Measurements from ENCODE around the gene POU2F2. TPM values are rescaled to one million over a fixed set of nuclear protein-coding genes. Genes with fewer than 3 reads are reported as not detected.

Gene POU2F2
- total RNA-seq, 1 experiment from 2014 or later = 2.9 TPM

DNA sequence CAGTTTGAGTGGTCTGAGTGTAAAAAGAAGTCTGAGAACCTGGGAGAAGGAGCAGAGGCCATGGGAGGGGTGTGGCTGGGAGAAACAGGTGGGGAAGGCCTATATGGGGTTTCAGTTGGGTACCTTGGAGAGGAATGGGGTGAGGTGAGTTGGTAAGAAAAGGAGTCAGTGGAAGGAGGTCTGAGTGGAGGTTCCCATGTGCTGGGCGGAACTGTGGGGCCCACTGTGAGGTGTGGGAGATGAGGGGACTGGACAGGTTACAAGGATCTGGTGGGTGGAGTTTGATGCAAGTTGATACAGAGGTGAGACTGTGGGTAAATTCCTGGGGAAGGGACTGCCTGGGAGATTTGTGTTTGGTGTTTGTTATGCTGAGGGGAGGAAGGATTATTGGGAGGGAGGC is 54.2 kb downstream of the POU2F2 start:
- no peak for DNase-seq
- no peak overlapping the region for H3K27ac ChIP-seq
- peaks cover 6% of the 10 kb centered on the region; the same call in 1 of the 2 replicates for H3K36me3 ChIP-seq (ENCODE audit: low read depth)

DNA sequence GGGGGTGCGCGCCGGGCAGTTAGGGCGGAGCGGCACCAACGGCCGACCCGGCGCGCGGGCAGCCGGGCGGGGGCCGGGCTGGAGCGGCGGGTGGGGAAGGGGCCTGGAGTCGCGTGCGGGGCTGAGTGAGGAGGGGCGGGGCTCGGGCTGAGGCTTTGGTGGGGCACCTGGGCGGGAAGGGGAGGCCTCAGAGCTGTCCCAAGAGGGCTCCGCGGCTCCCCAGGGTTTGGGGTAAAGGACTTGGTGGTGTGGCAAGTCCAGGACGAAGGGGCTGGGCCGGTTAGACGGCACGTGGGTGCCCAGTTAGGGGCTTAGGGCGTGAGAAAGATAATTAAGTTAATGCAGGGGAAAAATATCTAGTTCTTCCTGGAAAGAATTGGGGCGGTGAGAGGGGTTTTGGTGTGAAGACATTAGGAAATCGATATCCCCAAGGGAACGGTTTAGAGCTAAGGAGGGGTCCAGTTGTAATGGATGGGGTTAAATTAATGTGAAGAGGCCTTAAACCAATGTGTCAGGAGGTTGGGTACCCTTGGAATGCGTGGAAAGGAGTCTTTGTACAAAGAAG is 55.8 kb downstream of the POU2F2 start:
- Histone ChIP-seq H3K27me3 (ENCODE audit: insufficient read depth, low read depth) (no peaks in the 10 kb centered on the region), H3K9me3 (ENCODE audit: insufficient read depth, low read depth) (no peaks in the 10 kb centered on the region), H4K20me1 (ENCODE audit: insufficient read depth) (peaks cover 44% of the 10 kb centered on the region), H3K9me2 (ENCODE audit: insufficient read depth) (no peaks in the 10 kb centered on the region), H2AFZ (peak overlapping the region; percentile 71; the same call in 1 of the 2 replicates), H3K4me2 (peak overlapping the region; percentile 97), H3K4me1 (replicated peaks; ENCODE audit: insufficient read depth) (peaks cover 25% of the 10 kb centered on the region), H3K36me3 (ENCODE audit: low read depth) (peaks cover 5% of the 10 kb centered on the region; the same call in 1 of the 2 replicates), H3K79me2 (ENCODE audit: low read depth) (peaks cover 58% of the 10 kb centered on the region), H3K27ac (no peak overlapping the region), H3K4me3 (peak overlapping the region; percentile 90), H3F3A (ENCODE audit: insufficient read depth, low read depth) (peaks cover 16% of the 10 kb centered on the region; the same call in 1 of the 2 replicates)
- ChIA-PET POLR2A (ENCODE audit: unreplicated experiment) (interaction anchor here (0.5 to 1.0 kb wide), 10 partner anchors 25 to 483 kb away, joined by 3 to 34 read pairs (median 6); partner anchors contain the start of gene RABAC1), CTCF (interaction anchor here (0.6 kb wide), 1 partner anchor 52 kb away, joined by 3 read pairs; no protein-coding TSS in a partner anchor)
- TF ChIP-seq, protein P1, sequence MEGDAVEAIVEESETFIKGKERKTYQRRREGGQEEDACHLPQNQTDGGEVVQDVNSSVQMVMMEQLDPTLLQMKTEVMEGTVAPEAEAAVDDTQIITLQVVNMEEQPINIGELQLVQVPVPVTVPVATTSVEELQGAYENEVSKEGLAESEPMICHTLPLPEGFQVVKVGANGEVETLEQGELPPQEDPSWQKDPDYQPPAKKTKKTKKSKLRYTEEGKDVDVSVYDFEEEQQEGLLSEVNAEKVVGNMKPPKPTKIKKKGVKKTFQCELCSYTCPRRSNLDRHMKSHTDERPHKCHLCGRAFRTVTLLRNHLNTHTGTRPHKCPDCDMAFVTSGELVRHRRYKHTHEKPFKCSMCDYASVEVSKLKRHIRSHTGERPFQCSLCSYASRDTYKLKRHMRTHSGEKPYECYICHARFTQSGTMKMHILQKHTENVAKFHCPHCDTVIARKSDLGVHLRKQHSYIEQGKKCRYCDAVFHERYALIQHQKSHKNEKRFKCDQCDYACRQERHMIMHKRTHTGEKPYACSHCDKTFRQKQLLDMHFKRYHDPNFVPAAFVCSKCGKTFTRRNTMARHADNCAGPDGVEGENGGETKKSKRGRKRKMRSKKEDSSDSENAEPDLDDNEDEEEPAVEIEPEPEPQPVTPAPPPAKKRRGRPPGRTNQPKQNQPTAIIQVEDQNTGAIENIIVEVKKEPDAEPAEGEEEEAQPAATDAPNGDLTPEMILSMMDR (conservative IDR thresholded peaks at IDR 0.05) = no peak
- no peak for TF ChIP-seq EZH2 (IDR thresholded peaks at IDR 0.05; ENCODE audit: low read depth)
- DNase-seq = no peak
- intact Hi-C loops (cut with micrococcal nuclease; ENCODE audit: unreplicated experiment) = loop anchor here (5.0 kb wide), 3 partner anchors 44 to 189 kb away; partner anchors contain the start of gene RABAC1
- TSS peak; percentile 4 for BruUV-seq (replicated peaks)

More for the DNA sequence above, 54.2 kb downstream of the POU2F2 start:
- ChIA-PET CTCF (no interaction called here), POLR2A (ENCODE audit: unreplicated experiment) (no interaction called here)
- H3K27me3 ChIP-seq (ENCODE audit: insufficient read depth, low read depth) = no peaks in the 10 kb centered on the region
- no peak for TF ChIP-seq EZH2 (IDR thresholded peaks at IDR 0.05; ENCODE audit: low read depth)
- TF ChIP-seq, protein P1 (conservative IDR thresholded peaks at IDR 0.05) = no peak
- peak overlapping the region; percentile 90 for H3K4me3 ChIP-seq
- intact Hi-C loops (cut with micrococcal nuclease; ENCODE audit: unreplicated experiment) = loop anchor here (5.0 kb wide), 3 partner anchors 46 to 191 kb away; partner anchors contain the start of gene RABAC1
- peaks cover 63% of the 10 kb centered on the region for H3K79me2 ChIP-seq (ENCODE audit: low read depth)
- H3K9me2 ChIP-seq (ENCODE audit: insufficient read depth) = no peaks in the 10 kb centered on the region
- peak overlapping the region; percentile 97 for H3K4me2 ChIP-seq
- no TSS peak for BruUV-seq (replicated peaks)
- H3K4me1 ChIP-seq (replicated peaks; ENCODE audit: insufficient read depth) = peaks cover 21% of the 10 kb centered on the region
- peaks cover 15% of the 10 kb centered on the region; the same call in 1 of the 2 replicates for H3F3A ChIP-seq (ENCODE audit: insufficient read depth, low read depth)
- H2AFZ ChIP-seq = no peak overlapping the region
- H4K20me1 ChIP-seq (ENCODE audit: insufficient read depth) = peaks cover 48% of the 10 kb centered on the region
- H3K9me3 ChIP-seq (ENCODE audit: insufficient read depth, low read depth) = no peaks in the 10 kb centered on the region

DNA sequence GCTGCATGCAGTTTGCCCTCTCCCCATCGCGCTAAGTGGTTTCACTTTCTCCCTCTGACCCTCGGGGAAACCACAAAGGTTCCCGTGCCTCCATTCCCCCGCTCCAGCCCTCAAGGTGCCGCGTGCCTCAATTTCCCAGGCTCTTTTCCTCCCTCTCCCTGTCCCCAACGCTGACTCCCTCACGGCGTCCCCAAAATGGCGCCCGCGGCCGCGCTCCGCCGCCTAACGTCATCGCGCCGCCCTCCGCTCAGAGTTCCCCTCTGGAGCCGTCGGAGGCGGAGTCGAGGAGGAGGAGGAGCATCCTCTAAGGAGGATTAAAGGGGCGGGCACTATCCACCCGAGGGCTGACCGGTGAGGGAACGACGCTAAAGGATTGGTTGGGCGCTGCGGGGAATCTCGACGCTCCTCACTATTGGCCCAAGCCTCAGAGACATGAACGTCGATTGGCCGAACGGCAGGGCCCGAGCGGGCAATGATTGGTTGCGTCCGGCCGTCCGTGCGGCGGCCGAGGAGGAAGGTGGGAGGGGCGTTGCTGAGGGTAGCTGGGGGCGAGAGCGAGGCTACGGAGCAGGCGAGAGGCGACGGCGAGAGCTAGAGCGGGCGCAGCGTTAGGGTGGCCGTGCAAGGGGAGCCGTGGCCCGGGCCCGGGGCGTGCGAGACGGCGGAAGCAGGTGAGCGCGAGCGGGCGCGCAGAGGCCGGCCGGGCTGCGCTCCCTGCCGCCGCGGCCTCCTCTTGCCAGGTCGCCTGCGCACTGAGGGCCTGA is 56.4 kb downstream of the POU2F2 start, which contains the start of gene ZNF574:
ZNF574 (plus strand) TSS at position 551 of the 764 bp plus-strand sequence. CDS start 2,441 bp downstream, outside the sequence.
- Histone ChIP-seq H3K4me3 (peak within 1 kb of the TSS; percentile 90), H2AFZ (peak within 1 kb of the TSS; percentile 84), H3K9me3 (ENCODE audit: insufficient read depth, low read depth) (no peaks in the 10 kb centered on the region), H3K27ac (peak within 1 kb of the TSS; percentile 90), H3F3A (ENCODE audit: insufficient read depth, low read depth) (peaks cover 16% of the 10 kb centered on the region; the same call in 1 of the 2 replicates), H3K4me2 (peak within 1 kb of the TSS; percentile 97), H3K9me2 (ENCODE audit: insufficient read depth) (no peaks in the 10 kb centered on the region), H3K4me1 (replicated peaks; ENCODE audit: insufficient read depth) (peaks cover 25% of the 10 kb centered on the region), H3K27me3 (ENCODE audit: insufficient read depth, low read depth) (no peaks in the 10 kb centered on the region), H4K20me1 (ENCODE audit: insufficient read depth) (peaks cover 37% of the 10 kb centered on the region), H3K79me2 (ENCODE audit: low read depth) (peaks cover 55% of the 10 kb centered on the region), H3K36me3 (ENCODE audit: low read depth) (no peaks in the 10 kb centered on the region)
- CTCF ChIA-PET = interaction anchor here (0.6 kb wide), 2 partner anchors 52 to 56 kb away, joined by 3 to 4 read pairs; no protein-coding TSS in a partner anchor
- no TSS peak for BruUV-seq (replicated peaks)
- intact Hi-C loops (cut with micrococcal nuclease; ENCODE audit: unreplicated experiment) = loop anchor here (5.0 kb wide), 3 partner anchors 43 to 188 kb away; partner anchors contain the start of gene RABAC1
- DNase-seq = peak; percentile 98
- POLR2A ChIA-PET (ENCODE audit: unreplicated experiment) = interaction anchor here (0.5 to 1.0 kb wide), 11 partner anchors 24 to 483 kb away, joined by 3 to 34 read pairs (median 8); partner anchors contain the start of gene RABAC1
- TF ChIP-seq EZH2 (IDR thresholded peaks at IDR 0.05; ENCODE audit: low read depth) = no peak
- TF ChIP-seq, protein P1 (conservative IDR thresholded peaks at IDR 0.05) = no peak
